ENCODE measurements around the gene SS18L1. TPM values are rescaled to one million over a fixed set of nuclear protein-coding genes. Genes with fewer than 3 reads are reported as not detected.

Gene SS18L1
- total RNA-seq, 1 experiment from 2014 or later = 34.1 TPM

DNA sequence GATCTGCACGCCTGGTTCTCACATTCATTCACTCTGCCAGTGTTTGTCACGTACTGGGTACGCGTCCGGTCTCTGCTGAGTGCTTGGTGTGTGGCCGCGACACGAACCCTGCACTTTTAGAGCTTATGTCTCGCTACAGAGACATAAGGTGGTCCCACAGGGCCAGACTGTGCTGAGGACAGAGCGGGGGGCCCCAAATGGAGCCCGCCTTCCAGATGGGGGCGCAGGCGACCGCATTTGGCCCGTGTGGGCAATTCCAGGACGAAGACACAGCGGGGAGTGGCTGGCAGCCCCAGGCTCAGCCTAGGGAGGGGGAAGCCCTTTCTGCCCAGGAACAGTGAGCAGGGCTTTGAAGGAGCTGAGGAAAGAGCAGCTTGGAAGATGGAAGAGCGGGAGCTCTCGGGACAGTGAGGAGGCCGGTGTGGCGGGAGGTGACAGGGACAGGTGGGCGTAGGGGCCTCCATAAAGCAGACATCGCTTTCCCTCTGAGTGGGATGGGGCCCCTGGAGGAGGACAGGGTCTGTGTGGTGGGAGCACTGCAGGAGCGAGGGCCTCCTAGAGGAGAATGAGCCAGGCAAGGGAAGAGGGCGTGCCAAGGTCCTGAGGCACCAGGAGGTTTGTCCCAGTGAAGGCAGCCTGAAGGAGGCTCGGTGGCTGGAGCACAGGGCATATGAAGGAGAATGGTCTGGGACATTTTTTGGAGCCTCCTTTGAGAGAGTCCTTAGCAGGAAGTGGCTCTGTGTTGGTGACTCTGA, 31.5 kb downstream of the SS18L1 start:
- Mint-ChIP-seq H3K9me3 (no peaks in the 10 kb centered on the region), H3K27me3 (ENCODE audit: low read depth) (no peaks in the 10 kb centered on the region), H3K4me3 (no peak overlapping the region), H3K27ac (peak overlapping the region; percentile 11; the same call in 1 of the 2 replicates), H3K4me1 (no peaks in the 10 kb centered on the region), H3K36me3 (peaks cover 16% of the 10 kb centered on the region)
- DNase-seq (ENCODE audit: low spot score) (no peak), ATAC-seq (peak; percentile 32; the same call in 1 of the 2 replicates)
- POLR2A ChIA-PET = no interaction called here
- no peak for TF ChIP-seq ZMAT4 (CRISPR knock-in tag; IDR thresholded peaks at IDR 0.05)
- no peak for TF ChIP-seq CREM (CRISPR knock-in tag; IDR thresholded peaks at IDR 0.05)
- no peak for TF ChIP-seq NFYB (CRISPR knock-in tag; conservative IDR thresholded peaks at IDR 0.05; ENCODE audit: low read depth)
- no peak for TF ChIP-seq TEAD4 (CRISPR knock-in tag; IDR thresholded peaks at IDR 0.05)
- no peak for TF ChIP-seq ZNF416 (CRISPR knock-in tag; IDR thresholded peaks at IDR 0.05)
- no peak for TF ChIP-seq SMAD3 (CRISPR knock-in tag; IDR thresholded peaks at IDR 0.05; ENCODE audit: borderline replicate concordance)
- TF ChIP-seq, protein P1, sequence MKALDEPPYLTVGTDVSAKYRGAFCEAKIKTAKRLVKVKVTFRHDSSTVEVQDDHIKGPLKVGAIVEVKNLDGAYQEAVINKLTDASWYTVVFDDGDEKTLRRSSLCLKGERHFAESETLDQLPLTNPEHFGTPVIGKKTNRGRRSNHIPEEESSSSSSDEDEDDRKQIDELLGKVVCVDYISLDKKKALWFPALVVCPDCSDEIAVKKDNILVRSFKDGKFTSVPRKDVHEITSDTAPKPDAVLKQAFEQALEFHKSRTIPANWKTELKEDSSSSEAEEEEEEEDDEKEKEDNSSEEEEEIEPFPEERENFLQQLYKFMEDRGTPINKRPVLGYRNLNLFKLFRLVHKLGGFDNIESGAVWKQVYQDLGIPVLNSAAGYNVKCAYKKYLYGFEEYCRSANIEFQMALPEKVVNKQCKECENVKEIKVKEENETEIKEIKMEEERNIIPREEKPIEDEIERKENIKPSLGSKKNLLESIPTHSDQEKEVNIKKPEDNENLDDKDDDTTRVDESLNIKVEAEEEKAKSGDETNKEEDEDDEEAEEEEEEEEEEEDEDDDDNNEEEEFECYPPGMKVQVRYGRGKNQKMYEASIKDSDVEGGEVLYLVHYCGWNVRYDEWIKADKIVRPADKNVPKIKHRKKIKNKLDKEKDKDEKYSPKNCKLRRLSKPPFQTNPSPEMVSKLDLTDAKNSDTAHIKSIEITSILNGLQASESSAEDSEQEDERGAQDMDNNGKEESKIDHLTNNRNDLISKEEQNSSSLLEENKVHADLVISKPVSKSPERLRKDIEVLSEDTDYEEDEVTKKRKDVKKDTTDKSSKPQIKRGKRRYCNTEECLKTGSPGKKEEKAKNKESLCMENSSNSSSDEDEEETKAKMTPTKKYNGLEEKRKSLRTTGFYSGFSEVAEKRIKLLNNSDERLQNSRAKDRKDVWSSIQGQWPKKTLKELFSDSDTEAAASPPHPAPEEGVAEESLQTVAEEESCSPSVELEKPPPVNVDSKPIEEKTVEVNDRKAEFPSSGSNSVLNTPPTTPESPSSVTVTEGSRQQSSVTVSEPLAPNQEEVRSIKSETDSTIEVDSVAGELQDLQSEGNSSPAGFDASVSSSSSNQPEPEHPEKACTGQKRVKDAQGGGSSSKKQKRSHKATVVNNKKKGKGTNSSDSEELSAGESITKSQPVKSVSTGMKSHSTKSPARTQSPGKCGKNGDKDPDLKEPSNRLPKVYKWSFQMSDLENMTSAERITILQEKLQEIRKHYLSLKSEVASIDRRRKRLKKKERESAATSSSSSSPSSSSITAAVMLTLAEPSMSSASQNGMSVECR (CRISPR knock-in tag; IDR thresholded peaks at IDR 0.05; ENCODE audit: borderline replicate concordance) = no peak
- TF ChIP-seq NR2C2 (CRISPR knock-in tag; IDR thresholded peaks at IDR 0.05) = no peak
- no peak for TF ChIP-seq ELF4 (CRISPR knock-in tag; IDR thresholded peaks at IDR 0.05; ENCODE audit: low read depth)
- TF ChIP-seq ZNF317 (CRISPR knock-in tag; IDR thresholded peaks at IDR 0.05; ENCODE audit: borderline replicate concordance, low read depth) = no peak
- CTCF ChIA-PET = no interaction called here

DNA sequence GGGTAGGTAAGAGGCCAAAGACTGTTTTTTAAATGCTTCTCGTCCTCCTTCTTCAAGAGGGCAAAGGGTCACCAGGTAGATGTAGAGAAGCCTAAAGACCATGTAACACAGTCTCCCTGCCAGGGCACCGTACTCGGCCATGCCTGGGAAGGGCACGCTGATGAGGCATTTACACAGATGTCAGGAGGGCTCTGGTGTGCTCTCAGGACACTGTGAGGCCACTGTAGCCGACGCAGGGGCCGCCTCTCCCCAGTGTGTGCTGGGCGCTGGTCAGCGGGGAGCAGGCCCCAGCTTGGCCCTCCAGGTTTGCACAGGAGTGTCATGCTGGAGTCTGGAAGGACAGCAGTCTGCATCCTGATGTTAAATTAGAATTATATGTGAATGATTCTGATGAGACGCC, 32.1 kb downstream of the SS18L1 start:
- Mint-ChIP-seq H3K27ac (no peak overlapping the region), H3K4me1 (no peaks in the 10 kb centered on the region), H3K4me3 (no peak overlapping the region), H3K27me3 (ENCODE audit: low read depth) (no peaks in the 10 kb centered on the region), H3K36me3 (peaks cover 16% of the 10 kb centered on the region), H3K9me3 (no peaks in the 10 kb centered on the region)
- no peak for DNase-seq (ENCODE audit: low spot score)
- CTCF ChIA-PET = no interaction called here
- POLR2A ChIA-PET = no interaction called here
- no peak for ATAC-seq
- TF ChIP-seq JAZF1 (CRISPR knock-in tag; IDR thresholded peaks at IDR 0.05) (no peak), SMAD3 (CRISPR knock-in tag; IDR thresholded peaks at IDR 0.05; ENCODE audit: borderline replicate concordance) (no peak)

GRCh38 chr20:62176866-62177265, 33.3 kb downstream of the SS18L1 start:
- H3K4me3 Mint-ChIP-seq = no peak overlapping the region
- no peak overlapping the region for H3K27ac Mint-ChIP-seq
- ChIA-PET CTCF (no interaction called here), POLR2A (no interaction called here)
- ATAC-seq (no peak), DNase-seq (ENCODE audit: low spot score) (no peak)
- TF ChIP-seq TEAD1 (CRISPR knock-in tag; IDR thresholded peaks at IDR 0.05) = no peak
- peaks cover 3% of the 10 kb centered on the region for H3K4me1 Mint-ChIP-seq
- no peaks in the 10 kb centered on the region for H3K27me3 Mint-ChIP-seq (ENCODE audit: low read depth)
- H3K9me3 Mint-ChIP-seq = no peaks in the 10 kb centered on the region
- H3K36me3 Mint-ChIP-seq = peaks cover 14% of the 10 kb centered on the region

- TF ChIP-seq KAT7 (CRISPR knock-in tag; IDR thresholded peaks at IDR 0.05; ENCODE audit: borderline replicate concordance) (no peak), SOX15 (CRISPR knock-in tag; IDR thresholded peaks at IDR 0.05) (no peak), ESRRA (CRISPR knock-in tag; IDR thresholded peaks at IDR 0.05; ENCODE audit: borderline replicate concordance) (no peak)
Observed at GRCh38 chr20:62177307-62177706, 33.7 kb downstream of the SS18L1 start.

More at GRCh38 chr20:62177307-62177706, 33.7 kb downstream of the SS18L1 start:
- Mint-ChIP-seq H3K9me3 (no peaks in the 10 kb centered on the region), H3K4me3 (no peak overlapping the region), H3K36me3 (peaks cover 14% of the 10 kb centered on the region), H3K4me1 (peaks cover 8% of the 10 kb centered on the region), H3K27ac (no peak overlapping the region), H3K27me3 (ENCODE audit: low read depth) (no peaks in the 10 kb centered on the region)
- DNase-seq (ENCODE audit: low spot score) (no peak), ATAC-seq (no peak)
- POLR2A ChIA-PET = interaction anchor here (0.7 kb wide), 1 partner anchor 25 kb away, joined by 3 read pairs; no protein-coding TSS in a partner anchor
- CTCF ChIA-PET = interaction anchor here (0.6 kb wide), 1 partner anchor 43 kb away, joined by 3 read pairs; no protein-coding TSS in a partner anchor

Measured in WTC11 (cell line).